HCT116 (cell line): ENCODE results near the gene TNIK.

ENCODE experiments used
- CTCF ChIP-seq, 3 experiments: fragments of 200-600 bp in 1 of 3; sonication (generic) in 1 of 3; IDR thresholded peaks in 2 of 3; conservative IDR thresholded peaks in 1 of 3; 2 replicates each; pipeline ENCODE4 v1.5.1; 2012 to 2017; ENCODE audit warnings: low read depth in 2 of 3, low read length in 2 of 3, antibody characterized with exemption in 1 of 3, borderline replicate concordance in 1 of 3, control low read depth in 1 of 3, mild to moderate bottlenecking in 1 of 3, mixed read lengths in 1 of 3, mixed run types in 1 of 3, moderate library complexity in 1 of 3; ENCODE audit not compliant: insufficient read depth in 1 of 3
- POLR2A ChIP-seq: IDR thresholded peaks from 2 replicates; pipeline ENCODE4 v1.7.0; 2011; ENCODE audit warnings: borderline replicate concordance; ENCODE audit not compliant: insufficient read depth, insufficient read length; ENCODE audit errors: extremely low read depth
- TCF7L2 ChIP-seq: IDR thresholded peaks from 2 replicates; pipeline ENCODE4 v1.7.0; 2011; ENCODE audit warnings: borderline replicate concordance, inconsistent platforms; ENCODE audit not compliant: insufficient read depth, insufficient read length; ENCODE audit errors: extremely low read depth
- TF ChIP-seq, protein P1 (sequence below): IDR thresholded peaks from 2 replicates; pipeline ENCODE4 v1.6.1; 2012

DNA sequence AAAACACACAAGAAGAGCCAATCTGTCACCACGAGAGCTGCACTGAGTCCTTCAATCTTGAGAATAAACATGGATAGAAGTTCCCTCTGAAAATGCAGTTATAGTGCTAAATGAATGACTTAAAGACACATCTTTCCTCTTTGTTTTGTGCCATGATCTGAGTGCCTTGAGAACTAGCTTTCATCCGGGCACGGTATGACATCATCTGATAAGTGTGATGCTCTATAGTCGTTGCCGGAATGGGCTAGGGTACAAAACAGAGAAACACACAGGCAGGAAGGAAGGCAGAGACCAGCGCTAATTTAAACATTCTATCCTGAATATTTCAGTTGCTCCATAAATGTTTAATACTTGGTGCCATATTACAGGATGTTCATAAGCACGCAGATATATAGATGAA lies 146.5 kb downstream of the TNIK start:
- TF ChIP-seq CTCF (IDR thresholded peaks at IDR 0.05 in 2 of 3, conservative IDR thresholded peaks at IDR 0.05 in 1 of 3; ENCODE audit: borderline replicate concordance in 1 of 3, insufficient read depth in 1 of 3, low read depth in 2 of 3, low read length in 2 of 3) (no peak), POLR2A (no peak), TCF7L2 (no peak)
- TF ChIP-seq, protein P1, sequence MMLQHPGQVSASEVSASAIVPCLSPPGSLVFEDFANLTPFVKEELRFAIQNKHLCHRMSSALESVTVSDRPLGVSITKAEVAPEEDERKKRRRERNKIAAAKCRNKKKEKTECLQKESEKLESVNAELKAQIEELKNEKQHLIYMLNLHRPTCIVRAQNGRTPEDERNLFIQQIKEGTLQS, result no peak
